A172 (cell line): ENCODE data around the gene FPR2. TPM values are rescaled to one million over a fixed set of nuclear protein-coding genes. Genes with fewer than 3 reads are reported as not detected.
A peak's percentile ranks its signal among the peaks of the same experiment; 100 is the strongest.

Experiments
- DNase-seq: peaks from one replicate; pipeline ENCODE4 v3.0.0-alpha.2; 2015; ENCODE audit warnings: low spot score
- total RNA-seq: library from RNA; depleted of rRNA; stranded (reverse); fragments of >200 nt; shearing (Covaris generic); gene quantifications from 2 replicates; pipeline ENCODE4 v1.2.3, GENCODE V29; 2014

FPR2 gene
- total RNA-seq, 1 experiment from 2014 or later: not detected

GRCh38 chr19:51781999-51782398 is 21.0 kb downstream of the FPR2 start:
- no peak for DNase-seq

DNA sequence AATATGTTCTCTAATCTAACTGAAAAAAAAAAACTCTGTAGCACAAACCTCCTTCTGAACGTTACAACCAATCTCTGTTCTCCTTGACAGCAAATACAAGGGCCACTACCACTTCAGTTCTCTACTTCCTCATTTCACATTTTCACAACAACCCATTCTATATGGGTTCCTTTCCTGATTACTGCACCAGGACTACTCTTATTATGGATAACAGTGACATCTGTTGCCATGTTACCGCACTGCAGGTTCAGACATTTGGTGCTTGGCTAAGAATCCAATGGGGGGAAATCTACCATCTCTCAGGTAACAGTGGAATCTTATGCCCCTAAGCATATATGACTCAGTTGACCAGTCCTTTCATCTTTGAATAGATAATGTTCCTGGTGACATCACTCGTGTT is 22.4 kb downstream of the FPR2 start:
- DNase-seq: no peak

DNA sequence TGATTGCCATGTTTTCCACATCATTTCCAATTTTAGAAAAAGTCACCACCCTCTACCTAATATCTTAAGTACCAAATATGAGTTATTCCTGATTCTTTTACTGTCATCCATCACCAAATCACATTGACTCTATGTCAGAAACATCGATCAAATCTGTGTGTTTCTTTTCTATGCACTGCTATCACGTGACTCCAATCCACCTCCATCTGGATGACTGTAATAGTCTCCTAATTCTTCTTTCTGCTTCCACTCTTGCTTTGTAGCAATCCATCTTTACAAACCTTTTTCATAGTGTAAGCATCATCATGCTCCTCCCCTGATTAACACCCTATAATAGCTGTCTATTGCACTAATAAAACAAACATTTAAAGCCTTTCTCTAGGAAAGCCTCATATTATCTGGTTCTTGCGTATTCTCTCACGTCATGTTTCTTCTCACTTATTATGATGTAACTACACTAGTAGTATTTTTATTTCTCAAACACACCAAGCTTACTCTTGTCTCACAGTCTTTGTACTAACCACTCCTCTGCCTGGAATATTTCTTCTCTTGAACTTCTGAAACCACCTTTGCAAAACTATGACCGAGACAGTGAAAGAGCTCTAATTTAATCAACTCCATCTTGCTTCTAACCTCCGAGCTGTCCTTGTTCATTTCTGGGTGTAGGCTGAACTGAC is 23.3 kb downstream of the FPR2 start:
- no peak for DNase-seq

DNA sequence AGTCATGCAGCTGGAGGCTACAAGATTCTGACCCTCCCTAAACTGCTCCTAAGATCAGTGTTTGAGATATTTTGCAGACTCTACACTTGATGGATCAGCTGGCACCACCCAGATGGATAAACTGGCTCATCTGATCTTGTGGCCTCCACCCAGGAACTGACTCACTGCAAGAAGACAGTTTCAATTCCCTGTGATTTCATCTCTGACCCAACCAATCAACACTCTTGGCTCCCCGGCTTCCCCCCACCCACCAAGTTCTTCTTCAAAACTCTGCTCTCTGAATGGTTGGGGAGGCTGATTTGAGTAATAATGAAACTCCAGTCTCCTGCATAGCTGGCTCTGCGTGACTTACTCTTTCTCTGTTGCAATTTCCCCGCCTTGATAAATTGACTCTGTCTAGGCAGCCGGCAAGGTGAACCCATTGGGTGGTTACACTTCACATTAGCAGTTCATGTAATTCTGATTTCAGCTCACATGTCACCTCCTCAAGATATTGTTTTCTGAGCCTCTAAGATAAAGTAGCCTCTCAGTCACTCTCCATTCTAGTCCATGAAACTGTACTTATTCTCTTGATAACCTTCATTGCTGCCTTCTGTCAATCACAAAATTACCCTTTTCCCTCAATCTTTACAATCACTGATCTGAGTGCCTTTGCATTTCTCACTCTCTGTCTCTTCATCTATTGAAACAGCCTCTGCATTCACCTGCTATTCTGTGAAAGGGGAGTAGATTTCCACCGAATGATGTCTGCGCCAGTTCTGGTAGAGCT is 24.1 kb downstream of the FPR2 start:
- peak; percentile 65 for DNase-seq

GRCh38 chr19:51786646-51787494 is 25.9 kb downstream of the FPR2 start:
- DNase-seq: no peak

DNA sequence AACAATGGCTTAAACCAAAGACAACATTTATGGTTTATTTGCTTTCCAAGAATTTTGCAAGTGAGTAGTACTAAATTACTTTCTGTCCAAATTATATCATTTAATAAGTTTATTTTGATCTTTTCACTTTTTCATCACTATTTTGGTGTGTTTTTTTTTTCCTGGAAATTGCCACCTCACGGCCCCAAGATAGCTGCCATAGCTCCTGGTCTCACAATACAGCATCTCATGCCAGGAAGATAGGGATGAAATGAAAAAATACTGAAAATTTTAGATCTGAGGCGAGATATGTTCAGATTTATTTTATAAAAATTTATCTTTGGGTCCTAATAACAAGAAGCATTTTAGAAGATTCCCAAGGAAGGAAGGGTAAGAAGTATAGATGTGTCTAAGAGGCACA is 27.0 kb downstream of the FPR2 start:
- no peak for DNase-seq

DNA sequence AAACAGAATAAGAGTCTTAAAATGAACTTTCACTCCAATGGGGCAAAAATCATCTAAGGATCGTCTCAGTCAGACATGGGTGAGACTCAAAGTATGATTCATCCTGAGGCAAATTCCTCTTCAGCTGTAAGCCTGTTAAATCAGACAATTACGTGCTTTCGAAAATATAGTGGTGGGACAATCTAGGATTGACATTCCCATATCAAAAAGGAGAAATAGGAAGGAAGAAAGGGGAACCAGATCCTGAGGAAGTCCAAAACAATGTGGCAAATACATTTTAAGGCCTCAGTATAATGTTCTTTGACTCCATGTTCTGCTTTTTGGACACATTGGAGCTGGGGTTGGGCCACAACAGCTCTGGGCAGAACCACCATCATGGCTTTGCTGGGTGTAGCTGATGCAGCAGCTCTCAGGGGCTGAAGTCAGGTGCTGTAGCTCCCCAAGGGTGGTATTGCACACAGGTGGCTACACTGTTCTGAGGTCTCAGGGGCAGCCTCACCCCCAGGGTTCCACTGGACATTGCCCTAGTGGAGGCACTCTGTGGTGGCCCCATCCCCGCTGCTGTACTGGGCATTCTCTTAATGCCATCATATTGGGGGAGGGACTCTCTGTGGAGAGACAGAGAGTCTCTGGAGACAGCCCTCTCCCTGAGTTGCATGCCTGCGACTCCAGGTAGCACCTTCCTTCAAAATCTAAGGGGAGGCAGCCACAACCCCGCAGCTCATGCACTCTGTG is 28.2 kb downstream of the FPR2 start:
- no peak for DNase-seq

GRCh38 chr19:51792932-51793331 is 32.0 kb downstream of the FPR2 start:
- no peak for DNase-seq

DNA sequence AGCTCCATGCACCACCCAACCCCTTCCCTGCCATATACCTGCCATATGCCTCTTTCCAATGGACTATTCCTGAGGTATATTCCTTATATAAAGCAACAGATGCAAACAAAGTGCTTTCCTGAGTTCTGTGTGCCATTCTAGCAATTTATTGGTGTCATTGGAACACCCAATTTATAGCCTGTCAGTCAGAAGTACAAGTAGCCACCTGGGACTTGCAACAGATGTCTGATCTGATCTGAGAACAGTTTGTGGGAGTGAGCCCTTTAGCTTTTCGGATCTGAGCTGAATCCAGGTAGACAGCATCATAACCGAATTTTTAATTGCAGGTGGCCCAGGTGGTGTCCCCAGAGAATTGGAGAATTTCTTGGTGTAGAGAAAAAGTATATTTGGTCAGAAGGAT is 33.0 kb downstream of the FPR2 start:
- DNase-seq: no peak

DNA sequence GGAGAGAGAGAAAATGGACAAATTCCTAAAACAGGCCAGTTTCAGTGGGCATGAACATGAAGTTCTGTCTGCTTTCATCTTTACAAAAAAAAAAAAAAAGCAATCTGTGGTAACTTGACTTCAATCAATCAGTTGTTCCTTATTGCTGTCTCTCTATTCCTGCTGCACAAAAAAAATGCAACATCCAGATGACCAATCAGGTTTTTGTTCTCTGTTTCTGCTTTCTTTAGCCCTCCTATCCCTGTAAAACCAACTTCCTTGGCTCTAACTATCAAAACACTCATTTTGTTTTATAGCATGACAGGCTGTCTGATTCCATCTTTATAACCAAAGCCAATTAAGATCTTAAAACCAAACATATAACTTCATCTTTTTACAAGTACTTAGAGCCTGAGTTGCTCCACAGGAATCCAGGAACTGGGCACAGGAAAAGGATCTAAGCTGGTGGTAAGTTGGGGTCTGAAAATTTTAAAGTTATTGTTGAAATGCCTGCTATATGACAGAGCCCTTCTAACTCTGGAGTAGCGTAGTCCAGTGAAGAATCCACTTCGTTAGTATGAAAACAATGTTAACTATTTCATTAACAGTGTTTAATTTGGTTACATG is 34.0 kb downstream of the FPR2 start, which contains the start of gene FPR3:
TSS of gene FPR3 (plus strand) at position 273 of the 606 bp plus-strand sequence. CDS start 28,592 bp downstream, outside the sequence.
- DNase-seq: no peak

- no peak for DNase-seq
Measured at GRCh38 chr19:51796195-51796679, 35.3 kb downstream of the FPR2 start.

GRCh38 chr19:51797480-51797879 is 36.5 kb downstream of the FPR2 start:
- no peak for DNase-seq

DNA sequence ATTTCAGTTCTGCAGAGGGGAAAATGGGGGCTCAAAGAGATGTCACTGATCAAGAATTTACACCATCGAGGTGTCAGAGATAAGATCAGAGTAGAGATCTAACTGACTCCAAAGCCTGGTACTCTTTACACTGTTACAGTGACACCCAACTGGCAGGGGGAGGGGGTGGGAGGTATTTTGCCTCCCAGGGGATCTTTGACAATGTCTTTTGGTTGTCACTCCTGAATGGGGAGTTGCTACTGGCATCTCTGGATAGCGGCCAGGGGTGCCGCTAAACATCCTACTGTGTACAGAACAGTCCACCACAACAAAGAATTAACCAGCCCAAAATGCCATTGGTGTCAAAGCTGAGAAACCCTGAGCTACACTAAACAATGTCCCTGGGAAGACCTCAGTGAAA is 37.1 kb downstream of the FPR2 start:
- no peak for DNase-seq

DNA sequence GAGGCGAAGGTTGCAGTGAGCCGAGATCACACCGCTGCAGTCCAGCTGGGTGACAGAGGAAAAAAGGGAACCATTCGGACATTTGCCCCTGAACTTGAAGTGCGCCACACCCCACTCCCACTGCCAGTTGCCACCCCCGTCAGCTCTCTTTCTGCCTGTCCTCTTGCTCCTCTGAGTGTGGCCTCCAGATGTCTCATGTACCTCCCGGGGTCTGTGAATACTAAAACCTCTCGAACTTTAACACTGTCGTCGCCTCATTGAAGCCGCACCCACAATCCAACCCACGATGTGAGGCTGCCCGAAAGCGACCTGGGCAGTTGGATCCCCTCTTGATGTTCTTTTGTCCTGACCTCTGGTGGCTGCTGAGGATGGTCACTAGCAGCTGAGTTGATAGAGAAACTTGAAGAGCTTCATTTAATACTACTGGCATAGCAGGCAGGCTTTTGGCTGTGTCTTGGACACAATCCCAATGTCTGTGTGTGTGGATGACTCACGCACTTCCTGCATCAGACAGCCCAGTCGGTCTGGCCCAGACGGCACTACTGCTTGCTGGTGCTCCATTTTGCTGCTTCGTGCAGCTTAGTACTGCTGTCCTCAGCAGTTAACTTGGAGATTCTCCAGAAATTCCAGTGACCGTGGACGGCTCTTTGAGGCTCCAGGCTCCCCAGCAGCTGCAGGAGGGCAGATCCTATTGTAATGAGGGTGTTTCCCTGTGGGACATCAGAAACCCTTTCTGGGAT is 38.2 kb downstream of the FPR2 start:
- DNase-seq: peak; percentile 91

GRCh38 chr19:51799774-51800472 is 38.9 kb downstream of the FPR2 start:
- no peak for DNase-seq

GRCh38 chr19:51800473-51801244 is 39.7 kb downstream of the FPR2 start:
- peak; percentile 41 for DNase-seq

GRCh38 chr19:51802775-51803174 is 41.8 kb downstream of the FPR2 start:
- no peak for DNase-seq

GRCh38 chr19:51803519-51803918 is 42.5 kb downstream of the FPR2 start:
- DNase-seq: no peak

GRCh38 chr19:51803967-51804366 is 43.0 kb downstream of the FPR2 start:
- no peak for DNase-seq
